HEK293 (cell line): Measurements from ENCODE around the gene PAIP1.

Source experiments
- GLIS2 ChIP-seq: fragments of 450-650 bp; formaldehyde crosslinking; IDR thresholded peaks from 2 replicates; pipeline ENCODE4 v1.5.1; 2016; ENCODE audit warnings: missing biosample characterization, missing genetic modification characterization
- HOXD13 ChIP-seq: sonication (generic); formaldehyde crosslinking; IDR thresholded peaks from 2 replicates; pipeline ENCODE4 v1.8.0; 2022; ENCODE audit warnings: missing genetic modification reagents, borderline replicate concordance
- IKZF3 ChIP-seq: fragments of 450-650 bp; IDR thresholded peaks from 2 replicates; pipeline ENCODE4 v1.5.0; 2018; ENCODE audit warnings: missing biosample characterization, mild to moderate bottlenecking, missing genetic modification characterization, moderate library complexity
- KLF9 ChIP-seq: fragments of 450-650 bp; formaldehyde crosslinking; IDR thresholded peaks from 2 replicates; pipeline ENCODE4 v1.5.1; 2016; ENCODE audit warnings: missing biosample characterization, missing genetic modification characterization, low read depth
- PRDM1 ChIP-seq: fragments of 450-650 bp; formaldehyde crosslinking; IDR thresholded peaks from 2 replicates; pipeline ENCODE4; 2016; ENCODE audit warnings: missing biosample characterization, missing genetic modification characterization
- WT1 ChIP-seq: fragments of 450-650 bp; formaldehyde crosslinking; IDR thresholded peaks from 2 replicates; pipeline ENCODE4 v1.5.1; 2016; ENCODE audit warnings: missing biosample characterization, missing genetic modification characterization
- ZFP37 ChIP-seq: fragments of 450-650 bp; formaldehyde crosslinking; IDR thresholded peaks from 2 replicates; pipeline ENCODE4 v1.5.1; 2016; ENCODE audit warnings: missing biosample characterization, missing genetic modification characterization
- ZNF146 ChIP-seq: fragments of 450-650 bp; formaldehyde crosslinking; IDR thresholded peaks from 2 replicates; pipeline ENCODE4 v1.5.1; 2016; ENCODE audit warnings: missing biosample characterization, missing genetic modification characterization
- ZNF214 ChIP-seq: fragments of 450-650 bp; formaldehyde crosslinking; IDR thresholded peaks from 2 replicates; pipeline ENCODE4 v1.5.1; 2017; ENCODE audit warnings: missing biosample characterization, mild to moderate bottlenecking, missing genetic modification characterization, borderline replicate concordance
- ZNF239 ChIP-seq: fragments of 450-650 bp; formaldehyde crosslinking; IDR thresholded peaks from 2 replicates; pipeline ENCODE4 v1.5.1; 2016; ENCODE audit warnings: missing biosample characterization, missing genetic modification characterization
- ZNF248 ChIP-seq: fragments of 450-650 bp; formaldehyde crosslinking; IDR thresholded peaks from 2 replicates; pipeline ENCODE4 v1.5.1; 2017; ENCODE audit warnings: missing biosample characterization, missing genetic modification characterization
- ZNF37A ChIP-seq: fragments of 450-650 bp; IDR thresholded peaks from 2 replicates; pipeline ENCODE4 v1.5.1; 2018; ENCODE audit warnings: missing biosample characterization, missing genetic modification characterization
- ZNF416 ChIP-seq: fragments of 450-650 bp; formaldehyde crosslinking; IDR thresholded peaks from 2 replicates; pipeline ENCODE4 v1.5.1; 2016; ENCODE audit warnings: missing biosample characterization, missing genetic modification characterization
- ZNF501 ChIP-seq: fragments of 450-650 bp; formaldehyde crosslinking; IDR thresholded peaks from 2 replicates; pipeline ENCODE4 v1.5.1; 2016; ENCODE audit warnings: missing biosample characterization, missing genetic modification characterization
- ZNF561 ChIP-seq: fragments of 450-650 bp; IDR thresholded peaks from 2 replicates; pipeline ENCODE4 v1.5.1; 2018; ENCODE audit warnings: missing biosample characterization, missing genetic modification characterization, borderline replicate concordance
- ZNF76 ChIP-seq: fragments of 450-650 bp; formaldehyde crosslinking; IDR thresholded peaks from 2 replicates; pipeline ENCODE4; 2016; ENCODE audit warnings: low read depth, missing biosample characterization, missing genetic modification characterization, borderline replicate concordance
- TF ChIP-seq, protein P1 (sequence below): fragments of 450-650 bp; formaldehyde crosslinking; conservative IDR thresholded peaks from 2 replicates; pipeline ENCODE4 v1.5.1; 2016; ENCODE audit warnings: low read depth, missing biosample characterization, missing genetic modification characterization
- TF ChIP-seq, protein P2 (sequence below): fragments of 450-650 bp; formaldehyde crosslinking; conservative IDR thresholded peaks from 2 replicates; pipeline ENCODE4 v1.5.1; 2016; ENCODE audit warnings: low read depth, missing biosample characterization, missing genetic modification characterization
- TF ChIP-seq, protein P3 (sequence below): fragments of 450-650 bp; formaldehyde crosslinking; IDR thresholded peaks from 2 replicates; pipeline ENCODE4 v1.5.1; 2016; ENCODE audit warnings: missing biosample characterization, missing genetic modification characterization
- TF ChIP-seq, protein P4 (sequence below): fragments of 450-650 bp; formaldehyde crosslinking; IDR thresholded peaks from 2 replicates; pipeline ENCODE4 v1.5.1; 2016; ENCODE audit warnings: missing biosample characterization, missing genetic modification characterization
- TF ChIP-seq, protein P5 (sequence below): fragments of 450-650 bp; formaldehyde crosslinking; IDR thresholded peaks from 2 replicates; pipeline ENCODE4 v1.5.1; 2017; ENCODE audit warnings: missing biosample characterization, missing genetic modification characterization
- TF ChIP-seq, protein P6 (sequence below): fragments of 450-650 bp; formaldehyde crosslinking; IDR thresholded peaks from 2 replicates; pipeline ENCODE4 v1.5.1; 2016; ENCODE audit warnings: missing biosample characterization, missing genetic modification characterization

Gene PAIP1

DNA sequence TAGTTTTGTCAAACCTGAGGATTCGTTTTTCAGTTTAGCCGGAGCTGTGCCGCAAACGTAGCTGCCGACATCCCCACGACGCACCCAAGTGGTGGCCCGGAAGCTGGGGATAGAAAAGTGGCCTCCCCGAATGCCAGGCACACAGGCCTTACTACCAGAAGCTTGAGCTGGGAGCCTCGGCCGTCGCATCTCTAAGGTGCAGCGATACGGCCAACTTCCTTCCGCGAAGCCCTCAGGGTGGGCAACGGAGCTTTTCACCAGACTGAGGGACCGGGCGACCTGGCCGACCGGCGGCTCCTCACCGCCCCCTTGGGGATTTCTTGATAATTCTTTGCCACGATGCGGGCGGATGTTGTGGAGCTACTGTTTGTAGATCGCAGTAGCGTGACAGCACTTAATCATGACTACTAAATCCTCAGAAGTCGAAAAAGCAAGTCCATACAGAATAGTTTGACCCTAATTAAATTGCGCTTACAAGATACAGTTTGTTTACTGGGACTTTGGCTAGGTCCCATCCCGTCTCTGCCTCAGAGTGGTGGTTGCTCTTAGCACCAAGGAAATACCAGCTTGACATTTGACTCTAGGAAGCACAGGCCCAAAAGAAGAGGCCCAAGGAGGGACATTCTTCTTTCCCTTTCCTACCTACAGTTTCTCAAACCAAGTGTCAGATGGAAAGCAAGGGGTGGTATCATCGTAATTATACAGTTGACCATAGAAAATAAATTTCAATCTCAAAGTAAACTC lies 72.6 kb downstream of the PAIP1 start (continued):
- TF ChIP-seq, protein P1, sequence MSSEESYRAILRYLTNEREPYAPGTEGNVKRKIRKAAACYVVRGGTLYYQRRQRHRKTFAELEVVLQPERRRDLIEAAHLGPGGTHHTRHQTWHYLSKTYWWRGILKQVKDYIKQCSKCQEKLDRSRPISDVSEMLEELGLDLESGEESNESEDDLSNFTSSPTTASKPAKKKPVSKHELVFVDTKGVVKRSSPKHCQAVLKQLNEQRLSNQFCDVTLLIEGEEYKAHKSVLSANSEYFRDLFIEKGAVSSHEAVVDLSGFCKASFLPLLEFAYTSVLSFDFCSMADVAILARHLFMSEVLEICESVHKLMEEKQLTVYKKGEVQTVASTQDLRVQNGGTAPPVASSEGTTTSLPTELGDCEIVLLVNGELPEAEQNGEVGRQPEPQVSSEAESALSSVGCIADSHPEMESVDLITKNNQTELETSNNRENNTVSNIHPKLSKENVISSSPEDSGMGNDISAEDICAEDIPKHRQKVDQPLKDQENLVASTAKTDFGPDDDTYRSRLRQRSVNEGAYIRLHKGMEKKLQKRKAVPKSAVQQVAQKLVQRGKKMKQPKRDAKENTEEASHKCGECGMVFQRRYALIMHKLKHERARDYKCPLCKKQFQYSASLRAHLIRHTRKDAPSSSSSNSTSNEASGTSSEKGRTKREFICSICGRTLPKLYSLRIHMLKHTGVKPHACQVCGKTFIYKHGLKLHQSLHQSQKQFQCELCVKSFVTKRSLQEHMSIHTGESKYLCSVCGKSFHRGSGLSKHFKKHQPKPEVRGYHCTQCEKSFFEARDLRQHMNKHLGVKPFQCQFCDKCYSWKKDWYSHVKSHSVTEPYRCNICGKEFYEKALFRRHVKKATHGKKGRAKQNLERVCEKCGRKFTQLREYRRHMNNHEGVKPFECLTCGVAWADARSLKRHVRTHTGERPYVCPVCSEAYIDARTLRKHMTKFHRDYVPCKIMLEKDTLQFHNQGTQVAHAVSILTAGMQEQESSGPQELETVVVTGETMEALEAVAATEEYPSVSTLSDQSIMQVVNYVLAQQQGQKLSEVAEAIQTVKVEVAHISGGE (tag by site-specific recombination) = peak; percentile 83
- TF ChIP-seq ZNF239 (tag by site-specific recombination) = no peak
- TF ChIP-seq IKZF3 = no peak
- TF ChIP-seq, protein P2, sequence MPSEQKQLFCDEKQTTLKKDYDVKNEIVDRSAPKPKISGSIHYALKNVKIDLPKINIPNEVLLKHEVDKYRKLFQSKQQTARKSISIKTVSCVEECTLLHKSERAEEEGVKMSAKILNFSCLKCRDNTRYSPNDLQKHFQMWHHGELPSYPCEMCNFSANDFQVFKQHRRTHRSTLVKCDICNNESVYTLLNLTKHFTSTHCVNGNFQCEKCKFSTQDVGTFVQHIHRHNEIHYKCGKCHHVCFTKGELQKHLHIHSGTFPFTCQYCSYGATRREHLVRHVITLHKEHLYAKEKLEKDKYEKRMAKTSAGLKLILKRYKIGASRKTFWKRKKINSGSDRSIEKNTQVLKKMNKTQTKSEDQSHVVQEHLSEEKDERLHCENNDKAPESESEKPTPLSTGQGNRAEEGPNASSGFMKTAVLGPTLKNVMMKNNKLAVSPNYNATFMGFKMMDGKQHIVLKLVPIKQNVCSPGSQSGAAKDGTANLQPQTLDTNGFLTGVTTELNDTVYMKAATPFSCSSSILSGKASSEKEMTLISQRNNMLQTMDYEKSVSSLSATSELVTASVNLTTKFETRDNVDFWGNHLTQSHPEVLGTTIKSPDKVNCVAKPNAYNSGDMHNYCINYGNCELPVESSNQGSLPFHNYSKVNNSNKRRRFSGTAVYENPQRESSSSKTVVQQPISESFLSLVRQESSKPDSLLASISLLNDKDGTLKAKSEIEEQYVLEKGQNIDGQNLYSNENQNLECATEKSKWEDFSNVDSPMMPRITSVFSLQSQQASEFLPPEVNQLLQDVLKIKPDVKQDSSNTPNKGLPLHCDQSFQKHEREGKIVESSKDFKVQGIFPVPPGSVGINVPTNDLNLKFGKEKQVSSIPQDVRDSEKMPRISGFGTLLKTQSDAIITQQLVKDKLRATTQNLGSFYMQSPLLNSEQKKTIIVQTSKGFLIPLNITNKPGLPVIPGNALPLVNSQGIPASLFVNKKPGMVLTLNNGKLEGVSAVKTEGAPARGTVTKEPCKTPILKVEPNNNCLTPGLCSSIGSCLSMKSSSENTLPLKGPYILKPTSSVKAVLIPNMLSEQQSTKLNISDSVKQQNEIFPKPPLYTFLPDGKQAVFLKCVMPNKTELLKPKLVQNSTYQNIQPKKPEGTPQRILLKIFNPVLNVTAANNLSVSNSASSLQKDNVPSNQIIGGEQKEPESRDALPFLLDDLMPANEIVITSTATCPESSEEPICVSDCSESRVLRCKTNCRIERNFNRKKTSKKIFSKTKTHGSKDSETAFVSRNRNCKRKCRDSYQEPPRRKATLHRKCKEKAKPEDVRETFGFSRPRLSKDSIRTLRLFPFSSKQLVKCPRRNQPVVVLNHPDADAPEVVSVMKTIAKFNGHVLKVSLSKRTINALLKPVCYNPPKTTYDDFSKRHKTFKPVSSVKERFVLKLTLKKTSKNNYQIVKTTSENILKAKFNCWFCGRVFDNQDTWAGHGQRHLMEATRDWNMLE (tag by site-specific recombination) = peak; percentile 28; the same call in 1 of the 2 replicates
- TF ChIP-seq ZNF248 (tag by site-specific recombination) = no peak
- TF ChIP-seq ZFP37 (tag by site-specific recombination) = peak; percentile 61
- TF ChIP-seq ZNF416 (tag by site-specific recombination) = no peak
- no peak for TF ChIP-seq KLF9 (tag by site-specific recombination)
- TF ChIP-seq, protein P3, sequence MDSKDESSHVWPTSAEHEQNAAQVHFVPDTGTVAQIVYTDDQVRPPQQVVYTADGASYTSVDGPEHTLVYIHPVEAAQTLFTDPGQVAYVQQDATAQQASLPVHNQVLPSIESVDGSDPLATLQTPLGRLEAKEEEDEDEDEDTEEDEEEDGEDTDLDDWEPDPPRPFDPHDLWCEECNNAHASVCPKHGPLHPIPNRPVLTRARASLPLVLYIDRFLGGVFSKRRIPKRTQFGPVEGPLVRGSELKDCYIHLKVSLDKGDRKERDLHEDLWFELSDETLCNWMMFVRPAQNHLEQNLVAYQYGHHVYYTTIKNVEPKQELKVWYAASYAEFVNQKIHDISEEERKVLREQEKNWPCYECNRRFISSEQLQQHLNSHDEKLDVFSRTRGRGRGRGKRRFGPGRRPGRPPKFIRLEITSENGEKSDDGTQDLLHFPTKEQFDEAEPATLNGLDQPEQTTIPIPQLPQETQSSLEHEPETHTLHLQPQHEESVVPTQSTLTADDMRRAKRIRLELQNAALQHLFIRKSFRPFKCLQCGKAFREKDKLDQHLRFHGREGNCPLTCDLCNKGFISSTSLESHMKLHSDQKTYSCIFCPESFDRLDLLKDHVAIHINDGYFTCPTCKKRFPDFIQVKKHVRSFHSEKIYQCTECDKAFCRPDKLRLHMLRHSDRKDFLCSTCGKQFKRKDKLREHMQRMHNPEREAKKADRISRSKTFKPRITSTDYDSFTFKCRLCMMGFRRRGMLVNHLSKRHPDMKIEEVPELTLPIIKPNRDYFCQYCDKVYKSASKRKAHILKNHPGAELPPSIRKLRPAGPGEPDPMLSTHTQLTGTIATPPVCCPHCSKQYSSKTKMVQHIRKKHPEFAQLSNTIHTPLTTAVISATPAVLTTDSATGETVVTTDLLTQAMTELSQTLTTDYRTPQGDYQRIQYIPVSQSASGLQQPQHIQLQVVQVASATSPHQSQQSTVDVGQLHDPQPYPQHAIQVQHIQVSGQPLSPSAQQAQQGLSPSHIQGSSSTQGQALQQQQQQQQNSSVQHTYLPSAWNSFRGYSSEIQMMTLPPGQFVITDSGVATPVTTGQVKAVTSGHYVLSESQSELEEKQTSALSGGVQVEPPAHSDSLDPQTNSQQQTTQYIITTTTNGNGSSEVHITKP (tag by site-specific recombination) = peak; percentile 6
- peak; percentile 39; the same call in 1 of the 2 replicates for TF ChIP-seq ZNF561 (tag by site-specific recombination)
- TF ChIP-seq ZNF501 (tag by site-specific recombination) = peak; percentile 91
- 0 out of 2 replicates have a peak, but pooled peaks have one; percentile 33 for TF ChIP-seq HOXD13 (CRISPR knock-in tag)
- TF ChIP-seq ZNF37A (tag by site-specific recombination) = no peak
- TF ChIP-seq ZNF146 (tag by site-specific recombination) = no peak
- TF ChIP-seq, protein P4, sequence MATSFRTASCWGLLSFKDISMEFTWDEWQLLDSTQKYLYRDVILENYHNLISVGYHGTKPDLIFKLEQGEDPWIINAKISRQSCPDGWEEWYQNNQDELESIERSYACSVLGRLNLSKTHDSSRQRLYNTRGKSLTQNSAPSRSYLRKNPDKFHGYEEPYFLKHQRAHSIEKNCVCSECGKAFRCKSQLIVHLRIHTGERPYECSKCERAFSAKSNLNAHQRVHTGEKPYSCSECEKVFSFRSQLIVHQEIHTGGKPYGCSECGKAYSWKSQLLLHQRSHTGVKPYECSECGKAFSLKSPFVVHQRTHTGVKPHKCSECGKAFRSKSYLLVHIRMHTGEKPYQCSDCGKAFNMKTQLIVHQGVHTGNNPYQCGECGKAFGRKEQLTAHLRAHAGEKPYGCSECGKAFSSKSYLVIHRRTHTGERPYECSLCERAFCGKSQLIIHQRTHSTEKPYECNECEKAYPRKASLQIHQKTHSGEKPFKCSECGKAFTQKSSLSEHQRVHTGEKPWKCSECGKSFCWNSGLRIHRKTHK (tag by site-specific recombination) = no peak
- TF ChIP-seq, protein P5, sequence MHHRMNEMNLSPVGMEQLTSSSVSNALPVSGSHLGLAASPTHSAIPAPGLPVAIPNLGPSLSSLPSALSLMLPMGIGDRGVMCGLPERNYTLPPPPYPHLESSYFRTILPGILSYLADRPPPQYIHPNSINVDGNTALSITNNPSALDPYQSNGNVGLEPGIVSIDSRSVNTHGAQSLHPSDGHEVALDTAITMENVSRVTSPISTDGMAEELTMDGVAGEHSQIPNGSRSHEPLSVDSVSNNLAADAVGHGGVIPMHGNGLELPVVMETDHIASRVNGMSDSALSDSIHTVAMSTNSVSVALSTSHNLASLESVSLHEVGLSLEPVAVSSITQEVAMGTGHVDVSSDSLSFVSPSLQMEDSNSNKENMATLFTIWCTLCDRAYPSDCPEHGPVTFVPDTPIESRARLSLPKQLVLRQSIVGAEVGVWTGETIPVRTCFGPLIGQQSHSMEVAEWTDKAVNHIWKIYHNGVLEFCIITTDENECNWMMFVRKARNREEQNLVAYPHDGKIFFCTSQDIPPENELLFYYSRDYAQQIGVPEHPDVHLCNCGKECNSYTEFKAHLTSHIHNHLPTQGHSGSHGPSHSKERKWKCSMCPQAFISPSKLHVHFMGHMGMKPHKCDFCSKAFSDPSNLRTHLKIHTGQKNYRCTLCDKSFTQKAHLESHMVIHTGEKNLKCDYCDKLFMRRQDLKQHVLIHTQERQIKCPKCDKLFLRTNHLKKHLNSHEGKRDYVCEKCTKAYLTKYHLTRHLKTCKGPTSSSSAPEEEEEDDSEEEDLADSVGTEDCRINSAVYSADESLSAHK = no peak
- no peak for TF ChIP-seq ZNF76 (tag by site-specific recombination)
- no peak for TF ChIP-seq PRDM1 (tag by site-specific recombination)
- TF ChIP-seq WT1 = no peak
- TF ChIP-seq GLIS2 = peak; percentile 87
- TF ChIP-seq, protein P6, sequence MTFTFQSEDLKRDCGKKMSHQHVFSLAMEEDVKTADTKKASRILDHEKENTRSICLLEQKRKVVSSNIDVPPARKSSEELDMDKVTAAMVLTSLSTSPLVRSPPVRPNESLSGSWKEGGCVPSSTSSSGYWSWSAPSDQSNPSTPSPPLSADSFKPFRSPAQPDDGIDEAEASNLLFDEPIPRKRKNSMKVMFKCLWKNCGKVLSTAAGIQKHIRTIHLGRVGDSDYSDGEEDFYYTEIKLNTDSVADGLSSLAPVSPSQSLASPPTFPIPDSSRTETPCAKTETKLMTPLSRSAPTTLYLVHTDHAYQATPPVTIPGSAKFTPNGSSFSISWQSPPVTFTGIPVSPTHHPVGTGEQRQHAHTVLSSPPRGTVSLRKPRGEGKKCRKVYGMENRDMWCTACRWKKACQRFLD (tag by site-specific recombination) = no peak
- no peak for TF ChIP-seq ZNF214
